HepG2 (cell line): ENCODE results near the gene PLPPR2. TPM values are rescaled to one million over a fixed set of nuclear protein-coding genes. Genes with fewer than 3 reads are reported as not detected.

Source experiments
- ATM ChIP-seq: fragments of 450-650 bp; IDR thresholded peaks from 2 replicates; pipeline ENCODE4 v1.7.1; 2017; ENCODE audit warnings: mild to moderate bottlenecking, borderline replicate concordance
- ELF1 ChIP-seq: sonication (generic); formaldehyde crosslinking; IDR thresholded peaks from 2 replicates; pipeline ENCODE4 v1.4.0; 2020; ENCODE audit warnings: missing genetic modification reagents
- FOSL1 ChIP-seq: sonication (generic); formaldehyde crosslinking; IDR thresholded peaks from 2 replicates; pipeline ENCODE4 v1.9.0; 2021; ENCODE audit warnings: missing genetic modification reagents, borderline replicate concordance
- HDAC2 ChIP-seq: sonication (generic); formaldehyde crosslinking; IDR thresholded peaks from 2 replicates; pipeline ENCODE4 v1.4.0; 2020; ENCODE audit warnings: missing genetic modification reagents
- HOXA3 ChIP-seq: sonication (generic); formaldehyde crosslinking; IDR thresholded peaks from 2 replicates; pipeline ENCODE4 v1.5.0; 2020; ENCODE audit warnings: missing genetic modification reagents
- KDM2A ChIP-seq: sonication (generic); formaldehyde crosslinking; IDR thresholded peaks from 2 replicates; pipeline ENCODE4 v1.4.0; 2020; ENCODE audit warnings: low read depth, missing genetic modification reagents, borderline replicate concordance
- POLR2A ChIP-seq, 2 experiments: IDR thresholded peaks; 2 replicates each; pipeline ENCODE4 v1.6.1; 2011; ENCODE audit warnings: low read depth in 2 of 2, low read length in 2 of 2, mild to moderate bottlenecking in 1 of 2, moderate library complexity in 1 of 2; ENCODE audit not compliant: insufficient read depth in 1 of 2
- RBM39 ChIP-seq: fragments of 200-400 bp; formaldehyde crosslinking; IDR thresholded peaks from one replicate; pipeline ENCODE4 v1.6.1; 2018; ENCODE audit warnings: antibody characterized with exemption, mild to moderate bottlenecking, low read depth, low read length; ENCODE audit not compliant: poor library complexity, severe bottlenecking
- RFX3 ChIP-seq: IDR thresholded peaks from 2 replicates; pipeline ENCODE4 v1.6.1; 2016; ENCODE audit warnings: missing biosample characterization, missing genetic modification reagents
- SAP130 ChIP-seq: IDR thresholded peaks from 2 replicates; pipeline ENCODE4 v1.6.1; 2016; ENCODE audit warnings: low read depth
- SMC3 ChIP-seq: IDR thresholded peaks from 2 replicates; pipeline ENCODE4 v1.6.1; 2011; ENCODE audit warnings: low read length, improper control_type of control experiment
- SNAI1 ChIP-seq: sonication (generic); formaldehyde crosslinking; IDR thresholded peaks from 2 replicates; pipeline ENCODE4 v1.5.0; 2020; ENCODE audit warnings: mild to moderate bottlenecking, missing genetic modification reagents, borderline replicate concordance
- SSRP1 ChIP-seq: IDR thresholded peaks from 2 replicates; pipeline ENCODE4 v1.6.1; 2016; ENCODE audit warnings: control low read depth
- ZBTB8A ChIP-seq: sonication (generic); formaldehyde crosslinking; IDR thresholded peaks from 2 replicates; pipeline ENCODE4 v1.4.0; 2020; ENCODE audit warnings: mild to moderate bottlenecking, low read depth, missing genetic modification reagents, borderline replicate concordance
- ZIK1 ChIP-seq: sonication (generic); formaldehyde crosslinking; IDR thresholded peaks from 2 replicates; pipeline ENCODE4 v1.5.0; 2020; ENCODE audit warnings: mild to moderate bottlenecking, low read depth, missing genetic modification reagents, borderline replicate concordance
- ZNF33A ChIP-seq: sonication (generic); formaldehyde crosslinking; IDR thresholded peaks from 2 replicates; pipeline ENCODE4 v1.5.1; 2020; ENCODE audit warnings: missing genetic modification reagents, mild to moderate bottlenecking, moderate library complexity, borderline replicate concordance
- ZNF350 ChIP-seq: sonication (generic); formaldehyde crosslinking; IDR thresholded peaks from 2 replicates; pipeline ENCODE4 v1.4.0; 2020; ENCODE audit warnings: mild to moderate bottlenecking, low read depth, missing genetic modification reagents, borderline replicate concordance
- ZNF543 ChIP-seq: sonication (generic); formaldehyde crosslinking; IDR thresholded peaks from 2 replicates; pipeline ENCODE4 v1.4.0; 2020; ENCODE audit warnings: mild to moderate bottlenecking, missing genetic modification reagents
- ZNF724P ChIP-seq: sonication (generic); formaldehyde crosslinking; IDR thresholded peaks from 2 replicates; pipeline ENCODE4 v1.8.0; 2022; ENCODE audit warnings: missing genetic modification reagents, borderline replicate concordance
- ZNF792 ChIP-seq: IDR thresholded peaks from 2 replicates; pipeline ENCODE4 v1.6.1; 2016
- ZNF883 ChIP-seq: sonication (generic); formaldehyde crosslinking; IDR thresholded peaks from 2 replicates; pipeline ENCODE4 v1.5.1; 2020; ENCODE audit warnings: mild to moderate bottlenecking, missing genetic modification reagents; ENCODE audit errors: not compliant biosample characterization
- ZNF891 ChIP-seq: sonication (generic); formaldehyde crosslinking; IDR thresholded peaks from 2 replicates; pipeline ENCODE4 v1.5.0; 2020; ENCODE audit warnings: mild to moderate bottlenecking, missing genetic modification reagents
- polyA plus RNA-seq, 8 experiments: library from polyadenylated mRNA; depleted of rRNA in 3 of 8; stranded (reverse) in 7 of 8; unstranded in 1 of 8; fragments of >200 nt; fragmentation: Illumina TruSeq in 4 of 8; extraction: Trizol in 4 of 8; gene quantifications; 2 replicates each; pipeline versions ENCODE4 v1.2.1 to v1.2.3, GENCODE V29; 2011 to 2016; ENCODE audit warnings: low read depth in 4 of 8, missing spikeins in 1 of 8, mixed read lengths in 1 of 8; ENCODE audit not compliant: insufficient read depth in 1 of 8
- total RNA-seq, 5 experiments: library from RNA; depleted of rRNA; stranded (reverse); fragments of >200 nt; fragmentation: Illumina TruSeq; extraction: Trizol; gene quantifications; 2 replicates each; pipeline ENCODE4 v1.2.3, GENCODE V29; 2016; ENCODE audit warnings: low read depth in 1 of 5
- TF ChIP-seq, protein P1 (sequence below): sonication (generic); formaldehyde crosslinking; IDR thresholded peaks from 2 replicates; pipeline ENCODE4 v1.4.0; 2020; ENCODE audit warnings: missing genetic modification reagents, borderline replicate concordance
- TF ChIP-seq, protein P2 (sequence below): IDR thresholded peaks from 2 replicates; pipeline ENCODE4 v1.6.1; 2016; ENCODE audit warnings: mild to moderate bottlenecking, missing biosample characterization, missing genetic modification reagents
- TF ChIP-seq, protein P3 (sequence below): sonication (generic); formaldehyde crosslinking; IDR thresholded peaks from 2 replicates; pipeline ENCODE4 v1.5.1; 2020; ENCODE audit warnings: mild to moderate bottlenecking, missing genetic modification reagents, moderate library complexity
- TF ChIP-seq, protein P4 (sequence below): sonication (generic); formaldehyde crosslinking; conservative IDR thresholded peaks from 2 replicates; pipeline ENCODE4 v1.4.0; 2020; ENCODE audit warnings: missing genetic modification reagents

Gene PLPPR2
- total and polyA plus RNA-seq, 2 of the 13 experiments (the other 11 are each of a cell fraction or from before 2014, with no cell fraction given) = 1.5 to 2.1 TPM

DNA sequence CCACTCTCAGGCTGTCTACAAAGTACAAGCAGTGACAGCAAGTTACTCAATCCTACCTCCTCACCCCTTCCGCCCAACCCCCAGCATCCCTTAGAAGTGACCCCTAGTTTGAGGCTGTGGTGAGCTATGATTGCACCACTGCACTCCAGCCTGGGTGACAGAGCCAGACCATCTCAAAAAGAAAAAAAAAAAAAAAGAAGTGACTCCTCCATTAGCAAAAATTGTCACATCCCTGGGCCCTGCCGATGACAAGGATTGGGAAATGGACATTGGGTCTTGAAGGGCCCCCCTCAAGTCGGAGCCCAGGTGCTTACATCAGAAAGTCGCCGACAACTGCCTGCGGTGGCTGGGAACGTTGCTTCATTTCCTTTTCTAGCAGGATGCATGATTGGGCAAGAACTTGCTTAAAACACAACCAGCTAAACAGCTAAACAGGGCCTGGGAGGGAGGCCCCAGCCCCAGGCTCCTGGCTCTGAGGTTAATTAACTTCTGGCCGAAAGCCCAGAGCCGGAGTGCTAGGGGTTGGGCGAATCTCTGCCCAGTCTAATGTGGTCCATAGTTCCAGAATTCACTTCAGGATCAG, 31.1 kb upstream of the PLPPR2 start (continued):
- TF ChIP-seq SSRP1 (CRISPR knock-in tag) (no peak; the same call in 1 of the 2 replicates), KDM2A (CRISPR knock-in tag) (peak; percentile 59), ZNF543 (CRISPR knock-in tag) (0 out of 2 replicates have a peak, but pooled peaks have one; percentile 33), ZIK1 (CRISPR knock-in tag) (no peak), RFX3 (CRISPR knock-in tag) (no peak), ZNF33A (CRISPR knock-in tag) (no peak), HOXA3 (peak; percentile 52; the same call in 1 of the 2 replicates), ZNF792 (CRISPR knock-in tag) (peak; percentile 75), HDAC2 (CRISPR knock-in tag) (0 out of 2 replicates have a peak, but pooled peaks have one; percentile 30), ZNF883 (CRISPR knock-in tag) (no peak), ZNF350 (peak; percentile 79; the same call in 1 of the 2 replicates), ATM (no peak), FOSL1 (CRISPR knock-in tag) (no peak), RBM39 (peak; percentile 49), SMC3 (no peak), ELF1 (CRISPR knock-in tag) (0 out of 2 replicates have a peak, but pooled peaks have one; percentile 26), ZNF724P (no peak), ZNF891 (CRISPR knock-in tag) (no peak), POLR2A (IDR thresholded peaks at IDR 0.05; ENCODE audit: insufficient read depth in 1 of 2, low read depth in 2 of 2, low read length in 2 of 2) (no peak), SNAI1 (CRISPR knock-in tag) (no peak), SAP130 (CRISPR knock-in tag) (peak; percentile 63), ZBTB8A (CRISPR knock-in tag) (no peak)
- TF ChIP-seq, protein P1, sequence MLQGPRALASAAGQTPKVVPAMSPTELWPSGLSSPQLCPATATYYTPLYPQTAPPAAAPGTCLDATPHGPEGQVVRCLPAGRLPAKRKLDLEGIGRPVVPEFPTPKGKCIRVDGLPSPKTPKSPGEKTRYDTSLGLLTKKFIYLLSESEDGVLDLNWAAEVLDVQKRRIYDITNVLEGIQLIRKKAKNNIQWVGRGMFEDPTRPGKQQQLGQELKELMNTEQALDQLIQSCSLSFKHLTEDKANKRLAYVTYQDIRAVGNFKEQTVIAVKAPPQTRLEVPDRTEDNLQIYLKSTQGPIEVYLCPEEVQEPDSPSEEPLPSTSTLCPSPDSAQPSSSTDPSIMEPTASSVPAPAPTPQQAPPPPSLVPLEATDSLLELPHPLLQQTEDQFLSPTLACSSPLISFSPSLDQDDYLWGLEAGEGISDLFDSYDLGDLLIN = no peak
- TF ChIP-seq, protein P2, sequence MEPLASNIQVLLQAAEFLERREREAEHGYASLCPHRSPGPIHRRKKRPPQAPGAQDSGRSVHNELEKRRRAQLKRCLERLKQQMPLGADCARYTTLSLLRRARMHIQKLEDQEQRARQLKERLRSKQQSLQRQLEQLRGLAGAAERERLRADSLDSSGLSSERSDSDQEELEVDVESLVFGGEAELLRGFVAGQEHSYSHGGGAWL (CRISPR knock-in tag) = peak; percentile 29; the same call in 1 of the 2 replicates
- TF ChIP-seq, protein P3, sequence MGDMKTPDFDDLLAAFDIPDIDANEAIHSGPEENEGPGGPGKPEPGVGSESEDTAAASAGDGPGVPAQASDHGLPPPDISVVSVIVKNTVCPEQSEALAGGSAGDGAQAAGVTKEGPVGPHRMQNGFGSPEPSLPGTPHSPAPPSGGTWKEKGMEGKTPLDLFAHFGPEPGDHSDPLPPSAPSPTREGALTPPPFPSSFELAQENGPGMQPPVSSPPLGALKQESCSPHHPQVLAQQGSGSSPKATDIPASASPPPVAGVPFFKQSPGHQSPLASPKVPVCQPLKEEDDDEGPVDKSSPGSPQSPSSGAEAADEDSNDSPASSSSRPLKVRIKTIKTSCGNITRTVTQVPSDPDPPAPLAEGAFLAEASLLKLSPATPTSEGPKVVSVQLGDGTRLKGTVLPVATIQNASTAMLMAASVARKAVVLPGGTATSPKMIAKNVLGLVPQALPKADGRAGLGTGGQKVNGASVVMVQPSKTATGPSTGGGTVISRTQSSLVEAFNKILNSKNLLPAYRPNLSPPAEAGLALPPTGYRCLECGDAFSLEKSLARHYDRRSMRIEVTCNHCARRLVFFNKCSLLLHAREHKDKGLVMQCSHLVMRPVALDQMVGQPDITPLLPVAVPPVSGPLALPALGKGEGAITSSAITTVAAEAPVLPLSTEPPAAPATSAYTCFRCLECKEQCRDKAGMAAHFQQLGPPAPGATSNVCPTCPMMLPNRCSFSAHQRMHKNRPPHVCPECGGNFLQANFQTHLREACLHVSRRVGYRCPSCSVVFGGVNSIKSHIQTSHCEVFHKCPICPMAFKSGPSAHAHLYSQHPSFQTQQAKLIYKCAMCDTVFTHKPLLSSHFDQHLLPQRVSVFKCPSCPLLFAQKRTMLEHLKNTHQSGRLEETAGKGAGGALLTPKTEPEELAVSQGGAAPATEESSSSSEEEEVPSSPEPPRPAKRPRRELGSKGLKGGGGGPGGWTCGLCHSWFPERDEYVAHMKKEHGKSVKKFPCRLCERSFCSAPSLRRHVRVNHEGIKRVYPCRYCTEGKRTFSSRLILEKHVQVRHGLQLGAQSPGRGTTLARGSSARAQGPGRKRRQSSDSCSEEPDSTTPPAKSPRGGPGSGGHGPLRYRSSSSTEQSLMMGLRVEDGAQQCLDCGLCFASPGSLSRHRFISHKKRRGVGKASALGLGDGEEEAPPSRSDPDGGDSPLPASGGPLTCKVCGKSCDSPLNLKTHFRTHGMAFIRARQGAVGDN (CRISPR knock-in tag) = peak; percentile 28; the same call in 1 of the 2 replicates
- TF ChIP-seq, protein P4, sequence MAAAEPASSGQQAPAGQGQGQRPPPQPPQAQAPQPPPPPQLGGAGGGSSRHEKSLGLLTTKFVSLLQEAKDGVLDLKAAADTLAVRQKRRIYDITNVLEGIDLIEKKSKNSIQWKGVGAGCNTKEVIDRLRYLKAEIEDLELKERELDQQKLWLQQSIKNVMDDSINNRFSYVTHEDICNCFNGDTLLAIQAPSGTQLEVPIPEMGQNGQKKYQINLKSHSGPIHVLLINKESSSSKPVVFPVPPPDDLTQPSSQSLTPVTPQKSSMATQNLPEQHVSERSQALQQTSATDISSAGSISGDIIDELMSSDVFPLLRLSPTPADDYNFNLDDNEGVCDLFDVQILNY = no peak
